Measurements from ENCODE around the gene TSPAN18.

TSPAN18 gene

GRCh38 chr11:44708523-44709280 lies 18.1 kb upstream of the TSPAN18 start:
- no peaks in the 10 kb centered on the region for H3K9me3 ChIP-seq (replicated peaks; ENCODE audit: insufficient read depth, low read length)
- H3F3A ChIP-seq (ENCODE audit: insufficient read depth, low read length): no peaks in the 10 kb centered on the region
- no peaks in the 10 kb centered on the region for H3K36me3 ChIP-seq (replicated peaks; ENCODE audit: insufficient read depth, low read length)
- no peaks in the 10 kb centered on the region for H4K20me1 ChIP-seq (ENCODE audit: insufficient read depth, low read length)
- no peak overlapping the region for H2AFZ ChIP-seq (ENCODE audit: low read length)
- DNase-seq: no peak
- no peak overlapping the region for H3K4me2 ChIP-seq (ENCODE audit: low read depth, low read length)
- H3K4me3 ChIP-seq (ENCODE audit: low read length): no peak overlapping the region
- H3K4me1 ChIP-seq (ENCODE audit: low read length): no peaks in the 10 kb centered on the region
- H3K27ac ChIP-seq (ENCODE audit: low read length): no peak overlapping the region
- no peak overlapping the region for H3K9ac ChIP-seq (ENCODE audit: low read length)
- no peaks in the 10 kb centered on the region for H3K9me2 ChIP-seq (replicated peaks; ENCODE audit: insufficient read depth, low read length)
- no peaks in the 10 kb centered on the region for H3K27me3 ChIP-seq (replicated peaks; ENCODE audit: insufficient read depth, low read length)
- TF ChIP-seq, protein P1, sequence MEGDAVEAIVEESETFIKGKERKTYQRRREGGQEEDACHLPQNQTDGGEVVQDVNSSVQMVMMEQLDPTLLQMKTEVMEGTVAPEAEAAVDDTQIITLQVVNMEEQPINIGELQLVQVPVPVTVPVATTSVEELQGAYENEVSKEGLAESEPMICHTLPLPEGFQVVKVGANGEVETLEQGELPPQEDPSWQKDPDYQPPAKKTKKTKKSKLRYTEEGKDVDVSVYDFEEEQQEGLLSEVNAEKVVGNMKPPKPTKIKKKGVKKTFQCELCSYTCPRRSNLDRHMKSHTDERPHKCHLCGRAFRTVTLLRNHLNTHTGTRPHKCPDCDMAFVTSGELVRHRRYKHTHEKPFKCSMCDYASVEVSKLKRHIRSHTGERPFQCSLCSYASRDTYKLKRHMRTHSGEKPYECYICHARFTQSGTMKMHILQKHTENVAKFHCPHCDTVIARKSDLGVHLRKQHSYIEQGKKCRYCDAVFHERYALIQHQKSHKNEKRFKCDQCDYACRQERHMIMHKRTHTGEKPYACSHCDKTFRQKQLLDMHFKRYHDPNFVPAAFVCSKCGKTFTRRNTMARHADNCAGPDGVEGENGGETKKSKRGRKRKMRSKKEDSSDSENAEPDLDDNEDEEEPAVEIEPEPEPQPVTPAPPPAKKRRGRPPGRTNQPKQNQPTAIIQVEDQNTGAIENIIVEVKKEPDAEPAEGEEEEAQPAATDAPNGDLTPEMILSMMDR (IDR thresholded peaks at IDR 0.05; ENCODE audit: low read length): no peak
- TF ChIP-seq EZH2 (optimal IDR thresholded peaks at IDR 0.05; ENCODE audit: low read depth, low read length): no peak
- no peak for TF ChIP-seq EZH2phosphoT487 (IDR thresholded peaks at IDR 0.05; ENCODE audit: low read length)
- H3K79me2 ChIP-seq (ENCODE audit: low read length): no peaks in the 10 kb centered on the region

- no peaks in the 10 kb centered on the region for H3K27me3 ChIP-seq (replicated peaks; ENCODE audit: insufficient read depth, low read length)
- no peaks in the 10 kb centered on the region for H3K4me1 ChIP-seq (ENCODE audit: low read length)
- no peaks in the 10 kb centered on the region for H3K9me2 ChIP-seq (replicated peaks; ENCODE audit: insufficient read depth, low read length)
- H4K20me1 ChIP-seq (ENCODE audit: insufficient read depth, low read length): no peaks in the 10 kb centered on the region
- TF ChIP-seq EZH2phosphoT487 (IDR thresholded peaks at IDR 0.05; ENCODE audit: low read length) (no peak), EZH2 (optimal IDR thresholded peaks at IDR 0.05; ENCODE audit: low read depth, low read length) (no peak)
- TF ChIP-seq, protein P1 (IDR thresholded peaks at IDR 0.05; ENCODE audit: low read length): no peak
- DNase-seq: no peak
- H3K36me3 ChIP-seq (replicated peaks; ENCODE audit: insufficient read depth, low read length): no peaks in the 10 kb centered on the region
- H3K79me2 ChIP-seq (ENCODE audit: low read length): no peaks in the 10 kb centered on the region
- no peak overlapping the region for H3K27ac ChIP-seq (ENCODE audit: low read length)
- no peaks in the 10 kb centered on the region for H3K9me3 ChIP-seq (replicated peaks; ENCODE audit: insufficient read depth, low read length)
- H3F3A ChIP-seq (ENCODE audit: insufficient read depth, low read length): no peaks in the 10 kb centered on the region
- no peak overlapping the region for H2AFZ ChIP-seq (ENCODE audit: low read length)
- no peak overlapping the region for H3K4me2 ChIP-seq (ENCODE audit: low read depth, low read length)
- no peak overlapping the region for H3K9ac ChIP-seq (ENCODE audit: low read length)
- H3K4me3 ChIP-seq (ENCODE audit: low read length): no peak overlapping the region
Measured at GRCh38 chr11:44709281-44709562, 17.5 kb upstream of the TSPAN18 start.

GRCh38 chr11:44709966-44710365 lies 16.8 kb upstream of the TSPAN18 start:
- Histone ChIP-seq H3K79me2 (ENCODE audit: low read length) (no peaks in the 10 kb centered on the region), H3F3A (ENCODE audit: insufficient read depth, low read length) (no peaks in the 10 kb centered on the region), H4K20me1 (ENCODE audit: insufficient read depth, low read length) (no peaks in the 10 kb centered on the region), H3K9ac (ENCODE audit: low read length) (no peak overlapping the region), H3K4me3 (ENCODE audit: low read length) (no peak overlapping the region), H3K27me3 (replicated peaks; ENCODE audit: insufficient read depth, low read length) (no peaks in the 10 kb centered on the region), H3K4me2 (ENCODE audit: low read depth, low read length) (no peak overlapping the region), H2AFZ (ENCODE audit: low read length) (no peak overlapping the region), H3K27ac (ENCODE audit: low read length) (no peak overlapping the region), H3K36me3 (replicated peaks; ENCODE audit: insufficient read depth, low read length) (no peaks in the 10 kb centered on the region), H3K9me3 (replicated peaks; ENCODE audit: insufficient read depth, low read length) (no peaks in the 10 kb centered on the region), H3K9me2 (replicated peaks; ENCODE audit: insufficient read depth, low read length) (no peaks in the 10 kb centered on the region), H3K4me1 (ENCODE audit: low read length) (no peaks in the 10 kb centered on the region)
- TF ChIP-seq EZH2 (optimal IDR thresholded peaks at IDR 0.05; ENCODE audit: low read depth, low read length): no peak
- TF ChIP-seq, protein P1 (IDR thresholded peaks at IDR 0.05; ENCODE audit: low read length): no peak
- TF ChIP-seq EZH2phosphoT487 (IDR thresholded peaks at IDR 0.05; ENCODE audit: low read length): no peak
- no peak for DNase-seq
